D721Med (cell line): ENCODE measurements around the gene VSIG10.

Experiments used
- DNase-seq: peaks from one replicate; pipeline ENCODE4 v3.0.0; 2011; ENCODE audit warnings: low spot score; ENCODE audit not compliant: insufficient read length
- FAIRE-seq: peaks from 2 replicates; lab custom pipeline; 2011; peaks lifted over from hg19 to GRCh38; lab: Jason Lieb, UNC
- TF ChIP-seq, protein P1 (sequence below): IDR thresholded peaks from 2 replicates; pipeline ENCODE4 v1.5.1; 2012; ENCODE audit warnings: mild to moderate bottlenecking, control low read depth; ENCODE audit not compliant: insufficient read depth; ENCODE audit errors: missing control alignments

VSIG10 gene

GRCh38 chr12:118017926-118018325, 85.9 kb downstream of the VSIG10 start:
- no peak for FAIRE-seq
- TF ChIP-seq, protein P1, sequence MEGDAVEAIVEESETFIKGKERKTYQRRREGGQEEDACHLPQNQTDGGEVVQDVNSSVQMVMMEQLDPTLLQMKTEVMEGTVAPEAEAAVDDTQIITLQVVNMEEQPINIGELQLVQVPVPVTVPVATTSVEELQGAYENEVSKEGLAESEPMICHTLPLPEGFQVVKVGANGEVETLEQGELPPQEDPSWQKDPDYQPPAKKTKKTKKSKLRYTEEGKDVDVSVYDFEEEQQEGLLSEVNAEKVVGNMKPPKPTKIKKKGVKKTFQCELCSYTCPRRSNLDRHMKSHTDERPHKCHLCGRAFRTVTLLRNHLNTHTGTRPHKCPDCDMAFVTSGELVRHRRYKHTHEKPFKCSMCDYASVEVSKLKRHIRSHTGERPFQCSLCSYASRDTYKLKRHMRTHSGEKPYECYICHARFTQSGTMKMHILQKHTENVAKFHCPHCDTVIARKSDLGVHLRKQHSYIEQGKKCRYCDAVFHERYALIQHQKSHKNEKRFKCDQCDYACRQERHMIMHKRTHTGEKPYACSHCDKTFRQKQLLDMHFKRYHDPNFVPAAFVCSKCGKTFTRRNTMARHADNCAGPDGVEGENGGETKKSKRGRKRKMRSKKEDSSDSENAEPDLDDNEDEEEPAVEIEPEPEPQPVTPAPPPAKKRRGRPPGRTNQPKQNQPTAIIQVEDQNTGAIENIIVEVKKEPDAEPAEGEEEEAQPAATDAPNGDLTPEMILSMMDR = no peak

DNA sequence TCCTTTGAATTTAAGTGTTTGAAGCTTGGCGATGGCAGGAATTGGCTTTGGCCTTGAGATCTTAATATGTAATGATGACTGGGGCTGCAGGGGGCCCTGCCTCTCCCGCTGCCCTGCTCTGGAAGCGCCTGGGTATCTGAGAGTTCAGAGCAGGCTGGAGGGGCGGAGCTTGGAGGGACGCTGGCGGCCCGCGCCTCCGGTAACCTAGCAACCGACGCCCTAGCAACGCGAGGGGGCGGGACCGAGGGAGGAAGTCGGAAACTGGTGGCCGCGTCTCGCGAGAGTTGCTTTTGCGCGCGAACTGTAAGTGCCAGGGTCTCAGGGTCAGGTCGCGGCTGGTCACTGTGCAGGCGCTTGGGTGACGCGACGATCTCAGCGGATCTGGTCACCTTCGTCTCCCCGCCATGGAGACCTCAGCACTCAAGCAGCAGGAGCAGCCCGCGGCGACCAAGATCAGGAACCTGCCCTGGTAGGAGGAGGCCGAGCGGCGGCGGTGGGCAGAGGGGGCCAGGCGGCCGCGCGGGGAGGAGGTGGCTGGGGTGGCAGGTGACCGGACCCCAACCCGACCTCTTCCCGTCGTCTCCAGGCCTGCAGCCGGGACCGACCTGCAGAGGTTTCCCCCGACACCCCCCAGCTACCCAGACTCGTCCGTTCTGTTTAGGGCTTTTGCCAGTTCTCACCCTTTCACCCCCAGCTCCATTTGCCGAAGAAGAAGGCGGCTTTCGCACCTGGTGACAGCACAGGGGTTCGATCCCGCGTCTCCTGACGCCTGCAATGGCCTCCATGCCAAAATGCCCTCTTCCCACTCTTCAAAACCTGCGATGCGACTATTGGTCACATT, 87.2 kb downstream of the VSIG10 start, which contains the start of gene RFC5:
Gene RFC5 (plus strand): TSS at position 280 of the 841 bp plus-strand sequence. CDS start 125 bp downstream, at position 405.
- peak; percentile 82 for DNase-seq
- TF ChIP-seq, protein P1 = no peak
- no peak for FAIRE-seq

More at GRCh38 chr12:118017926-118018325, 85.9 kb downstream of the VSIG10 start:
- no peak for DNase-seq

- TF ChIP-seq, protein P1 = no peak
- DNase-seq (no peak), FAIRE-seq (no peak)
Measured at GRCh38 chr12:118015944-118016343, 87.9 kb downstream of the VSIG10 start.

DNA sequence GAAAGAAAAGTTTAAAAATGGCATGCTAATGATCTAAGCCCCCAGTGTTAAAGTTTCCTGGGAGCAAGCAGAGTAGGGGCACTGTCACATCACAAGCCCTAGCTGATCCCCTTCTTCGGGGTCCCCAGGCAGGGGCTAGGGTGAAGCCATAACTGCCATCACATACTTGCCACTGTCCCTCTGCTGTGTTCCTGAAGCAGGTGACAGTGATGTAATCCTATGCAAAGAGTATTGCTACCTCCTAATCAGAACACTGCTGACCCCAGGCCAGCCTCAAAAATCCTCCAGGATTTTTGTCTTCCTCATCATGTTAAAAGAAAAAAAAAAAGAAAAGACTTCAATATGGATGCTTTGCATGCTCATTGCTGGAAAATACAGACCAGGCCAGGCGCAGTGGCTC, 88.5 kb downstream of the VSIG10 start:
- TF ChIP-seq, protein P1 = no peak
- no peak for DNase-seq
- FAIRE-seq = no peak
